CD4-positive, alpha-beta T cell treated with Interleukin-10 for 1 hour (primary cell): Measurements from ENCODE around the gene PRDX2.
"Not testable (repeated sequence)": the region's sequence is repeated elsewhere in the genome, so short reads cannot be mapped to it uniquely, and the experiment has no call there.

Experiments used
- DNase-seq: peaks from one replicate; pipeline ENCODE4 v3.0.0-alpha.2; 2020

The PRDX2 gene

GRCh38 chr19:12825254-12826131 lies 23.9 kb upstream of the PRDX2 start:
- DNase-seq, result no peak

GRCh38 chr19:12821761-12822160 lies 20.2 kb upstream of the PRDX2 start:
- no peak for DNase-seq

- DNase-seq, result not testable (repeated sequence)
Measured at GRCh38 chr19:12817810-12818209, 16.2 kb upstream of the PRDX2 start.

GRCh38 chr19:12817188-12817587 lies 15.6 kb upstream of the PRDX2 start:
- not testable (repeated sequence) for DNase-seq

GRCh38 chr19:12815088-12815487 lies 13.5 kb upstream of the PRDX2 start:
- DNase-seq, result no peak

- DNase-seq, result peak; percentile 88
Measured at GRCh38 chr19:12806242-12807081, 4.9 kb upstream of the PRDX2 start, which contains the start of gene RNASEH2A. RNASEH2A (plus strand) TSS chr19:12806584; CDS start chr19:12806674, 90 bp downstream.

GRCh38 chr19:12804051-12804450 lies 2.5 kb upstream of the PRDX2 start:
- no peak for DNase-seq

GRCh38 chr19:12802267-12803106 lies 887 bp upstream of the PRDX2 start:
- DNase-seq, result no peak

- DNase-seq, result no peak
Measured at GRCh38 chr19:12800923-12801465, 606 bp downstream of the PRDX2 start.

- no peak for DNase-seq
Measured at GRCh38 chr19:12800466-12800770, 1.2 kb downstream of the PRDX2 start.

GRCh38 chr19:12799742-12800465 lies 1.7 kb downstream of the PRDX2 start:
- DNase-seq, result no peak

GRCh38 chr19:12797607-12798006 lies 4.0 kb downstream of the PRDX2 start:
- DNase-seq, result not testable (repeated sequence)

GRCh38 chr19:12797141-12797587 lies 4.4 kb downstream of the PRDX2 start:
- DNase-seq, result no peak

- peak; percentile 85 for DNase-seq
Measured at GRCh38 chr19:12796146-12797071, 5.2 kb downstream of the PRDX2 start.

- DNase-seq, result peak; percentile 55
Measured at GRCh38 chr19:12794971-12795381, 6.6 kb downstream of the PRDX2 start.

GRCh38 chr19:12794196-12794941 lies 7.2 kb downstream of the PRDX2 start:
- DNase-seq, result peak; percentile 66

- DNase-seq, result peak; percentile 97
Measured at GRCh38 chr19:12793290-12794195, 8.1 kb downstream of the PRDX2 start.

GRCh38 chr19:12792853-12793289 lies 8.7 kb downstream of the PRDX2 start:
- DNase-seq, result no peak
